H9 (cell line): Measurements from ENCODE around the gene PRSS50. TPM values are rescaled to one million over a fixed set of nuclear protein-coding genes. Genes with fewer than 3 reads are reported as not detected.
A peak's percentile ranks its signal among the peaks of the same experiment; 100 is the strongest.

Experiments
- DNase-seq: peaks from one replicate; pipeline ENCODE4 v3.0.0-alpha.2; 2017
- H2AFZ ChIP-seq: one replicate; pipeline ENCODE4 v1.6.1; 2013; ENCODE audit warnings: mild to moderate bottlenecking, low read length, control low read depth, moderate library complexity
- H2AK5ac ChIP-seq: 2 replicates; pipeline ENCODE4 v1.6.1; 2013; ENCODE audit warnings: low read length, control low read depth, mixed read lengths; ENCODE audit not compliant: insufficient read length
- H2BK120ac ChIP-seq: one replicate; pipeline ENCODE4 v1.6.1; 2013; ENCODE audit warnings: low read depth, mild to moderate bottlenecking, low read length, control low read depth, inconsistent platforms; ENCODE audit not compliant: poor library complexity, severe bottlenecking
- H2BK12ac ChIP-seq: 2 replicates; pipeline ENCODE4 v1.6.1; 2013; ENCODE audit warnings: low read length, control low read depth, mixed read lengths, low read depth; ENCODE audit not compliant: insufficient read length
- H2BK15ac ChIP-seq: 2 replicates; pipeline ENCODE4 v1.6.1; 2013; ENCODE audit warnings: low read depth, low read length, control low read depth
- H2BK20ac ChIP-seq: one replicate; pipeline ENCODE4 v1.6.1; 2013; ENCODE audit warnings: low read depth, mild to moderate bottlenecking, low read length, control low read depth, inconsistent platforms; ENCODE audit not compliant: poor library complexity, severe bottlenecking
- H2BK5ac ChIP-seq: 2 replicates; pipeline ENCODE4 v1.6.1; 2013; ENCODE audit warnings: low read length, control low read depth, mixed read lengths; ENCODE audit not compliant: insufficient read length
- H3K14ac ChIP-seq: 2 replicates; pipeline ENCODE4 v1.6.1; 2013; ENCODE audit warnings: low read length, control low read depth; ENCODE audit not compliant: insufficient read depth
- H3K18ac ChIP-seq: 2 replicates; pipeline ENCODE4 v1.6.1; 2013; ENCODE audit warnings: low read depth, mild to moderate bottlenecking, mixed read lengths, low read length, control low read depth; ENCODE audit not compliant: insufficient read length
- H3K23ac ChIP-seq: 2 replicates; pipeline ENCODE4 v1.6.1; 2013; ENCODE audit warnings: low read length, control low read depth, mixed read lengths, low read depth; ENCODE audit not compliant: insufficient read length
- H3K23me2 ChIP-seq: 2 replicates; pipeline ENCODE4 v1.6.1; 2013; ENCODE audit warnings: low read depth, mild to moderate bottlenecking, mixed read lengths, low read length, control low read depth; ENCODE audit not compliant: insufficient read length, poor library complexity, severe bottlenecking
- H3K27ac ChIP-seq: 2 replicates; pipeline ENCODE4 v1.5.1; 2013; ENCODE audit warnings: low read length, control low read depth, mixed read lengths, low read depth; ENCODE audit not compliant: insufficient read length
- H3K27me3 ChIP-seq: 2 replicates; pipeline ENCODE4 v1.6.1; 2013; ENCODE audit warnings: low read length, control low read depth, inconsistent platforms; ENCODE audit not compliant: insufficient read depth
- H3K4ac ChIP-seq: 2 replicates; pipeline ENCODE4 v1.6.1; 2013; ENCODE audit warnings: low read depth, mild to moderate bottlenecking, control low read depth, inconsistent platforms, low read length, moderate library complexity
- H3K4me1 ChIP-seq: 2 replicates; pipeline ENCODE4 v1.6.1; 2013; ENCODE audit warnings: low read length, control low read depth, inconsistent platforms; ENCODE audit not compliant: insufficient read depth
- H3K4me2 ChIP-seq: 2 replicates; pipeline ENCODE4 v1.6.1; 2013; ENCODE audit warnings: low read length, control low read depth, mixed read lengths; ENCODE audit not compliant: insufficient read length, insufficient read depth
- H3K56ac ChIP-seq: 2 replicates; pipeline ENCODE4 v1.6.1; 2013; ENCODE audit warnings: low read depth, mild to moderate bottlenecking, mixed read lengths, low read length, control low read depth; ENCODE audit not compliant: insufficient read length
- H3K79me1 ChIP-seq: 2 replicates; pipeline ENCODE4 v1.6.1; 2013; ENCODE audit warnings: low read depth, mild to moderate bottlenecking, moderate library complexity, low read length, control low read depth, inconsistent platforms; ENCODE audit not compliant: insufficient read depth, poor library complexity, severe bottlenecking
- H3K79me2 ChIP-seq: 2 replicates; pipeline ENCODE4 v1.6.1; 2013; ENCODE audit warnings: low read length, control low read depth, inconsistent platforms; ENCODE audit not compliant: insufficient read depth
- H3K9ac ChIP-seq: 2 replicates; pipeline ENCODE4 v1.6.1; 2013; ENCODE audit warnings: low read length, control low read depth, mixed read lengths; ENCODE audit not compliant: insufficient read length; ENCODE audit errors: extremely low read depth
- H3K9me3 ChIP-seq: one replicate; pipeline ENCODE4 v1.6.1; 2013; ENCODE audit warnings: low read depth, low read length, inconsistent platforms; ENCODE audit not compliant: control insufficient read depth
- H3T11ph ChIP-seq: one replicate; pipeline ENCODE4 v1.6.1; 2013; ENCODE audit warnings: mild to moderate bottlenecking, low read length, control low read depth, inconsistent platforms
- H4K20me1 ChIP-seq: one replicate; pipeline ENCODE4 v1.6.1; 2013; ENCODE audit not compliant: control insufficient read depth, insufficient read length, insufficient read depth
- H4K5ac ChIP-seq: 2 replicates; pipeline ENCODE4 v1.6.1; 2013; ENCODE audit warnings: low read depth, mild to moderate bottlenecking, mixed read lengths, low read length, control low read depth; ENCODE audit not compliant: insufficient read length
- H4K8ac ChIP-seq: replicated peaks from 2 replicates; pipeline ENCODE4 v1.6.1; 2013; ENCODE audit warnings: low read length, control low read depth, mixed read lengths, low read depth; ENCODE audit not compliant: insufficient read length
- H4K91ac ChIP-seq: 2 replicates; pipeline ENCODE4 v1.6.1; 2013; ENCODE audit warnings: low read depth, mild to moderate bottlenecking, moderate library complexity, mixed read lengths, low read length, control low read depth; ENCODE audit not compliant: insufficient read length
- H3K27ac Mint-ChIP-seq, 3 experiments: 2 replicates in 2 of 3; 3 replicates in 1 of 3; pipeline ENCODE4 v1.8.0; 2020 to 2021; ENCODE audit warnings: mixed read lengths in 3 of 3, mild to moderate bottlenecking in 1 of 3, moderate library complexity in 1 of 3
- H3K27me3 Mint-ChIP-seq: 2 replicates; pipeline ENCODE4 v1.8.0; 2021; ENCODE audit warnings: low read depth, mild to moderate bottlenecking, moderate library complexity, mixed read lengths
- H3K36me3 Mint-ChIP-seq, 3 experiments: 2 replicates in 2 of 3; 3 replicates in 1 of 3; pipeline ENCODE4 v1.8.0; 2020 to 2021; ENCODE audit warnings: low read depth in 3 of 3, mixed read lengths in 3 of 3; ENCODE audit not compliant: insufficient read depth in 1 of 3
- H3K4me1 Mint-ChIP-seq, 2 experiments: 2 replicates each; pipeline ENCODE4 v1.8.0; 2020; ENCODE audit warnings: mixed read lengths in 2 of 2
- H3K4me3 Mint-ChIP-seq, 2 experiments: 2 replicates in 1 of 2; 3 replicates in 1 of 2; pipeline ENCODE4 v1.8.0; 2020 to 2021; ENCODE audit warnings: mild to moderate bottlenecking in 2 of 2, mixed read lengths in 2 of 2, moderate library complexity in 1 of 2
- H3K9me3 Mint-ChIP-seq, 2 experiments: 2 replicates in 1 of 2; 3 replicates in 1 of 2; pipeline ENCODE4 v1.8.0; 2020; ENCODE audit warnings: mild to moderate bottlenecking in 2 of 2, mixed read lengths in 2 of 2, moderate library complexity in 1 of 2
- WGBS: extraction: QIAGEN DNeasy Blood & Tissue Kit; methylation state at CpG from one replicate; pipeline ENCODE4 v1.1.7; 2013; ENCODE audit warnings: missing lambda C conversion rate, low lambda C conversion rate, mixed read lengths; ENCODE audit not compliant: insufficient read length; ENCODE audit errors: extremely low coverage; 5-methylcytosine and 5-hydroxymethylcytosine counted together
- total RNA-seq: library from RNA; stranded (reverse); gene quantifications from 2 replicates; pipeline ENCODE4 v1.2.1, GENCODE V29; 2021
- TF ChIP-seq, protein P1 (sequence below): fragments of 200-600 bp; sonication (generic); conservative IDR thresholded peaks from 3 replicates; pipeline ENCODE4 v1.8.0; 2021; ENCODE audit warnings: antibody characterized with exemption, mild to moderate bottlenecking

Gene PRSS50
- total RNA-seq, 1 experiment from 2014 or later: 0.24 TPM

DNA sequence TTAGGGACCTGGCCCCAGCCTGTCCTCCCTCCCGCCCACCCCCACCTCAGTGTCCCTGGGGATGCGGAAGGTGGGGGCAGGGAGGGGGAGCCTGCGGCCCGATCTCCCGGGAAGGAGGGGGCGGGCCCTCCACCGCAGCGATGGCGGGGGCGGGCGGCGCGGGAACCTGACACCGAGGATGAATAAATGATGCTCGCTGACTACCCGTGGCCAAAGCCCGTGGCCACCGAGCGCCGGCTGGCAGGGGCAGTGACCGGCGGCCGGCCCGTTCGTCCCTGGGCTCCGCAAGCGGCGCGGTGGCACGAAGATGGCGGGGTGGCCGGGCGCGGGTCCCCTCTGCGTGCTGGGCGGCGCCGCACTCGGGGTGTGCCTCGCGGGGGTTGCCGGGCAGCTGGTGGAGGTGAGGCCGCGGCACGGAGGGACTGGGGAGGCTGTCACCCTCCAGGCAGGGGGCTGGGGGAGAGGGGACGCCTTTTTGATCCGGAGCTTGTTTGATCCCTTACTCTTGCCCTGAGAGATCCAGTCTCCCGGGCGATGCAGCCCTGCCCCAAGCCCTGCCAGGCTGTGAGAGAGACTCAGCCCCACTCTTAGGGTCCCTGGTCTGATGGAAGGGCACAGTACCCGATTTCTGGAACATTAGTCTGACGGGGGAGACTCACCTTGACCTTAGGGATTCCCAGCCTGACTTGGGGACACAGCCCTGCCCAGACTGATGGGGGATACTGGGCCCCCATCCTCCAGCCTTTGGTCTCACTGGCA lies 16.3 kb downstream of the PRSS50 start, which contains the start of gene TMIE:
TMIE (plus strand) TSS at position 212 of the 759 bp plus-strand sequence; CDS start at position 308, 96 bp downstream.
- H3K14ac ChIP-seq: peak within 1 kb of the TSS; percentile 13; the same call in 1 of the 2 replicates
- no peak within 1 kb of the TSS for H3K9ac ChIP-seq
- no peak within 1 kb of the TSS for H3T11ph ChIP-seq
- H3K4me1 Mint-ChIP-seq: peaks cover 14 to 15% of the 10 kb centered on the region in 2 experiments
- no peaks in the 10 kb centered on the region for H3K79me2 ChIP-seq
- no peak within 1 kb of the TSS for H3K27ac ChIP-seq
- no peak within 1 kb of the TSS for H2BK12ac ChIP-seq
- no peak within 1 kb of the TSS for H2BK120ac ChIP-seq
- H4K8ac ChIP-seq: no peak within 1 kb of the TSS
- peaks cover 5% of the 10 kb centered on the region for H3K23me2 ChIP-seq
- TF ChIP-seq, protein P1, sequence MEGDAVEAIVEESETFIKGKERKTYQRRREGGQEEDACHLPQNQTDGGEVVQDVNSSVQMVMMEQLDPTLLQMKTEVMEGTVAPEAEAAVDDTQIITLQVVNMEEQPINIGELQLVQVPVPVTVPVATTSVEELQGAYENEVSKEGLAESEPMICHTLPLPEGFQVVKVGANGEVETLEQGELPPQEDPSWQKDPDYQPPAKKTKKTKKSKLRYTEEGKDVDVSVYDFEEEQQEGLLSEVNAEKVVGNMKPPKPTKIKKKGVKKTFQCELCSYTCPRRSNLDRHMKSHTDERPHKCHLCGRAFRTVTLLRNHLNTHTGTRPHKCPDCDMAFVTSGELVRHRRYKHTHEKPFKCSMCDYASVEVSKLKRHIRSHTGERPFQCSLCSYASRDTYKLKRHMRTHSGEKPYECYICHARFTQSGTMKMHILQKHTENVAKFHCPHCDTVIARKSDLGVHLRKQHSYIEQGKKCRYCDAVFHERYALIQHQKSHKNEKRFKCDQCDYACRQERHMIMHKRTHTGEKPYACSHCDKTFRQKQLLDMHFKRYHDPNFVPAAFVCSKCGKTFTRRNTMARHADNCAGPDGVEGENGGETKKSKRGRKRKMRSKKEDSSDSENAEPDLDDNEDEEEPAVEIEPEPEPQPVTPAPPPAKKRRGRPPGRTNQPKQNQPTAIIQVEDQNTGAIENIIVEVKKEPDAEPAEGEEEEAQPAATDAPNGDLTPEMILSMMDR: no peak
- DNase-seq: no peak
- no peaks in the 10 kb centered on the region for H3K9me3 Mint-ChIP-seq
- peak within 1 kb of the TSS; percentile 24 for H3K4me2 ChIP-seq
- no peak within 1 kb of the TSS for H2BK5ac ChIP-seq
- H3K9me3 ChIP-seq: no peaks in the 10 kb centered on the region
- H2AK5ac ChIP-seq: no peak within 1 kb of the TSS
- no peaks in the 10 kb centered on the region for H3K36me3 Mint-ChIP-seq
- peak within 1 kb of the TSS; percentile 39 to 73 for H3K4me3 Mint-ChIP-seq
- H3K56ac ChIP-seq: no peak within 1 kb of the TSS
- WGBS: no CpG with 5 or more reads among the region's 51 CpGs
- H2BK15ac ChIP-seq: no peak within 1 kb of the TSS
- H3K27ac Mint-ChIP-seq: no peak within 1 kb of the TSS; a peak in 1 of 7 replicates
- H2BK20ac ChIP-seq: no peak within 1 kb of the TSS
- no peaks in the 10 kb centered on the region for H4K20me1 ChIP-seq
- no peaks in the 10 kb centered on the region for H3K79me1 ChIP-seq
- no peak within 1 kb of the TSS for H4K5ac ChIP-seq
- no peak within 1 kb of the TSS for H2AFZ ChIP-seq
- H3K4ac ChIP-seq: no peak within 1 kb of the TSS
- H3K18ac ChIP-seq: no peak within 1 kb of the TSS
- no peaks in the 10 kb centered on the region for H3K4me1 ChIP-seq
- no peak within 1 kb of the TSS for H4K91ac ChIP-seq
- peaks cover 44% of the 10 kb centered on the region for H3K27me3 Mint-ChIP-seq
- peaks cover 6% of the 10 kb centered on the region; the same call in 1 of the 2 replicates for H3K27me3 ChIP-seq
- H3K23ac ChIP-seq: no peak within 1 kb of the TSS
